Retinal pigment epithelial cell (primary cell): Measurements from ENCODE around the gene TP53TG5.

Experiments used
- DNase-seq: peaks from one replicate; pipeline ENCODE4 v3.0.0-alpha.2; 2010; ENCODE audit warnings: low read depth
- H3K4me3 ChIP-seq: 2 replicates; pipeline ENCODE4 v1.5.1; 2011; ENCODE audit warnings: mild to moderate bottlenecking, low read length, control low read depth, moderate library complexity
- CTCF ChIP-seq: conservative IDR thresholded peaks from 2 replicates; pipeline ENCODE4 v1.5.1; 2011; ENCODE audit warnings: low read depth, low read length, control low read depth, inconsistent platforms

The TP53TG5 gene

GRCh38 chr20:45367126-45367525, 11.0 kb downstream of the TP53TG5 start:
- H3K4me3 ChIP-seq: no peak overlapping the region
- DNase-seq: no peak
- no peak for TF ChIP-seq CTCF

GRCh38 chr20:45366631-45367030, 11.5 kb downstream of the TP53TG5 start:
- no peak overlapping the region for H3K4me3 ChIP-seq
- DNase-seq: no peak
- TF ChIP-seq CTCF: no peak

- no peak overlapping the region for H3K4me3 ChIP-seq
- DNase-seq: no peak
- no peak for TF ChIP-seq CTCF
Measured at GRCh38 chr20:45366192-45366591, 11.9 kb downstream of the TP53TG5 start.

- no peak for DNase-seq
- no peak overlapping the region for H3K4me3 ChIP-seq
- TF ChIP-seq CTCF: no peak
Measured at GRCh38 chr20:45365444-45365970, 12.6 kb downstream of the TP53TG5 start.

- TF ChIP-seq CTCF: no peak
- DNase-seq: no peak
- peak overlapping the region; percentile 72 for H3K4me3 ChIP-seq
Measured at GRCh38 chr20:45363611-45364492, 14.3 kb downstream of the TP53TG5 start.

GRCh38 chr20:45362804-45363610, 15.1 kb downstream of the TP53TG5 start, which contains the start of gene SYS1:
Gene SYS1, plus strand, starts transcription at chr20:45363156. Its CDS starts 376 bp downstream, at chr20:45363532.
- TF ChIP-seq CTCF: peak; percentile 81
- peak within 1 kb of the TSS; percentile 72 for H3K4me3 ChIP-seq
- DNase-seq: peak; percentile 93
